BE2C (cell line): ENCODE results near the gene PYGO1.
A peak's percentile ranks its signal among the peaks of the same experiment; 100 is the strongest.

Experiments used
- DNase-seq: peaks from one replicate; pipeline ENCODE4 v3.0.0-alpha.2; 2020
- H3K27me3 ChIP-seq: fragments of 250-450 bp; sonication (Bioruptor Pico); 2 replicates; pipeline ENCODE4 v1.5.1; 2020; ENCODE audit warnings: mild to moderate bottlenecking
- H3K36me3 ChIP-seq: fragments of 250-450 bp; sonication (Bioruptor Pico); 2 replicates; pipeline ENCODE4 v1.5.1; 2020; ENCODE audit warnings: mild to moderate bottlenecking
- H3K4me1 ChIP-seq: fragments of 250-450 bp; sonication (Bioruptor Pico); 2 replicates; pipeline ENCODE4 v1.5.1; 2020
- H3K4me3 ChIP-seq: 2 replicates; pipeline ENCODE4 v1.5.1; 2011; ENCODE audit warnings: low read depth, low read length
- H3K9me3 ChIP-seq: fragments of 250-450 bp; sonication (Bioruptor Pico); 2 replicates; pipeline ENCODE4 v1.5.1; 2020
- CTCF ChIP-seq: IDR thresholded peaks from 2 replicates; pipeline ENCODE4 v1.5.1; 2012; ENCODE audit warnings: mild to moderate bottlenecking, low read depth, low read length

Gene PYGO1

GRCh38 chr15:55546718-55547117 lies 41.4 kb downstream of the PYGO1 start:
- H3K9me3 ChIP-seq = no peaks in the 10 kb centered on the region
- H3K4me3 ChIP-seq = no peak overlapping the region
- H3K4me1 ChIP-seq = no peaks in the 10 kb centered on the region
- no peak for DNase-seq
- H3K27me3 ChIP-seq = no peaks in the 10 kb centered on the region
- no peak for TF ChIP-seq CTCF
- H3K36me3 ChIP-seq = no peaks in the 10 kb centered on the region; the same call in 1 of the 2 replicates

GRCh38 chr15:55535436-55535835 lies 52.7 kb downstream of the PYGO1 start:
- TF ChIP-seq CTCF = no peak
- H3K4me1 ChIP-seq = peaks cover 7% of the 10 kb centered on the region; the same call in 1 of the 2 replicates

GRCh38 chr15:55532944-55533343 lies 55.2 kb downstream of the PYGO1 start:
- TF ChIP-seq CTCF = no peak
- Histone ChIP-seq H3K9me3 (no peaks in the 10 kb centered on the region), H3K4me1 (peaks cover 7% of the 10 kb centered on the region; the same call in 1 of the 2 replicates), H3K4me3 (no peak overlapping the region), H3K36me3 (no peaks in the 10 kb centered on the region), H3K27me3 (no peaks in the 10 kb centered on the region)
- no peak for DNase-seq

More at GRCh38 chr15:55535436-55535835, 52.7 kb downstream of the PYGO1 start:
- Histone ChIP-seq H3K4me3 (no peak overlapping the region), H3K27me3 (no peaks in the 10 kb centered on the region), H3K9me3 (no peaks in the 10 kb centered on the region), H3K36me3 (no peaks in the 10 kb centered on the region)
- no peak for DNase-seq

GRCh38 chr15:55530861-55531313 lies 57.3 kb downstream of the PYGO1 start:
- no peak for TF ChIP-seq CTCF
- H3K4me1 ChIP-seq = peaks cover 7% of the 10 kb centered on the region; the same call in 1 of the 2 replicates
- no peaks in the 10 kb centered on the region for H3K36me3 ChIP-seq
- DNase-seq = peak; percentile 55
- no peaks in the 10 kb centered on the region for H3K9me3 ChIP-seq
- no peak overlapping the region for H3K4me3 ChIP-seq
- no peaks in the 10 kb centered on the region for H3K27me3 ChIP-seq

GRCh38 chr15:55528812-55529211 lies 59.3 kb downstream of the PYGO1 start:
- no peak for TF ChIP-seq CTCF
- Histone ChIP-seq H3K4me1 (peaks cover 7% of the 10 kb centered on the region; the same call in 1 of the 2 replicates), H3K36me3 (no peaks in the 10 kb centered on the region), H3K27me3 (no peaks in the 10 kb centered on the region), H3K9me3 (no peaks in the 10 kb centered on the region), H3K4me3 (no peak overlapping the region)
- no peak for DNase-seq

- no peaks in the 10 kb centered on the region for H3K36me3 ChIP-seq
- no peak for TF ChIP-seq CTCF
- no peaks in the 10 kb centered on the region for H3K27me3 ChIP-seq
- H3K9me3 ChIP-seq = no peaks in the 10 kb centered on the region
- H3K4me3 ChIP-seq = no peak overlapping the region
- H3K4me1 ChIP-seq = peaks cover 7% of the 10 kb centered on the region; the same call in 1 of the 2 replicates
- DNase-seq = no peak
Measured at GRCh38 chr15:55527150-55527549, 61.0 kb downstream of the PYGO1 start.
